Measurements from ENCODE around the gene PTGFR.

The PTGFR gene, protein sequence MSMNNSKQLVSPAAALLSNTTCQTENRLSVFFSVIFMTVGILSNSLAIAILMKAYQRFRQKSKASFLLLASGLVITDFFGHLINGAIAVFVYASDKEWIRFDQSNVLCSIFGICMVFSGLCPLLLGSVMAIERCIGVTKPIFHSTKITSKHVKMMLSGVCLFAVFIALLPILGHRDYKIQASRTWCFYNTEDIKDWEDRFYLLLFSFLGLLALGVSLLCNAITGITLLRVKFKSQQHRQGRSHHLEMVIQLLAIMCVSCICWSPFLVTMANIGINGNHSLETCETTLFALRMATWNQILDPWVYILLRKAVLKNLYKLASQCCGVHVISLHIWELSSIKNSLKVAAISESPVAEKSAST

GRCh38 chr1:78490861-78491450 is at the start of gene PTGFR:
Gene PTGFR, plus strand, starts transcription at chr1:78490974. Its CDS starts 1,770 bp downstream, at chr1:78492744.
- H3K27me3 Mint-ChIP-seq (ENCODE audit: low read depth, poor library complexity), result peaks cover 88% of the 10 kb centered on the region
- no peaks in the 10 kb centered on the region for H3K36me3 Mint-ChIP-seq (ENCODE audit: low read depth)
- peak; percentile 77 for DNase-seq
- peaks cover 15% of the 10 kb centered on the region for H3K4me1 Mint-ChIP-seq
- TF ChIP-seq, protein P1, sequence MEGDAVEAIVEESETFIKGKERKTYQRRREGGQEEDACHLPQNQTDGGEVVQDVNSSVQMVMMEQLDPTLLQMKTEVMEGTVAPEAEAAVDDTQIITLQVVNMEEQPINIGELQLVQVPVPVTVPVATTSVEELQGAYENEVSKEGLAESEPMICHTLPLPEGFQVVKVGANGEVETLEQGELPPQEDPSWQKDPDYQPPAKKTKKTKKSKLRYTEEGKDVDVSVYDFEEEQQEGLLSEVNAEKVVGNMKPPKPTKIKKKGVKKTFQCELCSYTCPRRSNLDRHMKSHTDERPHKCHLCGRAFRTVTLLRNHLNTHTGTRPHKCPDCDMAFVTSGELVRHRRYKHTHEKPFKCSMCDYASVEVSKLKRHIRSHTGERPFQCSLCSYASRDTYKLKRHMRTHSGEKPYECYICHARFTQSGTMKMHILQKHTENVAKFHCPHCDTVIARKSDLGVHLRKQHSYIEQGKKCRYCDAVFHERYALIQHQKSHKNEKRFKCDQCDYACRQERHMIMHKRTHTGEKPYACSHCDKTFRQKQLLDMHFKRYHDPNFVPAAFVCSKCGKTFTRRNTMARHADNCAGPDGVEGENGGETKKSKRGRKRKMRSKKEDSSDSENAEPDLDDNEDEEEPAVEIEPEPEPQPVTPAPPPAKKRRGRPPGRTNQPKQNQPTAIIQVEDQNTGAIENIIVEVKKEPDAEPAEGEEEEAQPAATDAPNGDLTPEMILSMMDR (IDR thresholded peaks at IDR 0.05), result no peak
- peak within 1 kb of the TSS; percentile 87 for H3K4me3 Mint-ChIP-seq
- no peak within 1 kb of the TSS for H3K27ac Mint-ChIP-seq
- peaks cover 24% of the 10 kb centered on the region for H3K9me3 Mint-ChIP-seq

DNA sequence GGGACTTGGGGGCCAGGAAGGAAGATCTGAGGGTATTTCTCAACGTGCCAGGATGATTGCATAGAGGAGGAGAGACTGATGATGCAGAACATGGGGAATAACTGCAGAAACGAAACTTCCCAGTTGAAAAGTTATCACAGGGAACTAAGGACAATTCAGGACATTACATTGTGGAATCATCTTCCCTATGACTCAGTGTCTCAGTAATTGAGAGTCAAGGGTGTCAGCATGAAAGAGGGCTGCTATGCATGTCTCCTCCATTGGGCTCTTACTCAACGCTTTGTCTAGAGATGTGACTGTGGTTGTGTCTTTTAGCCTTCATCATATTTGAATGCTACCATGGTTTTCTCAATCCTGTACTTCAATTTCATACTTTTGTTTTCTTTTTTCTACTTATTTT is 48.9 kb upstream of the PTGFR start:
- Mint-ChIP-seq H3K9me3 (no peaks in the 10 kb centered on the region), H3K27me3 (ENCODE audit: low read depth, poor library complexity) (peaks cover 8% of the 10 kb centered on the region), H3K4me1 (no peaks in the 10 kb centered on the region), H3K4me3 (no peak overlapping the region), H3K27ac (no peak overlapping the region), H3K36me3 (ENCODE audit: low read depth) (no peaks in the 10 kb centered on the region)
- TF ChIP-seq, protein P1 (IDR thresholded peaks at IDR 0.05), result no peak
- no peak for DNase-seq

- no peaks in the 10 kb centered on the region for H3K27me3 Mint-ChIP-seq (ENCODE audit: low read depth, poor library complexity)
- no peak overlapping the region for H3K27ac Mint-ChIP-seq
- no peaks in the 10 kb centered on the region for H3K4me1 Mint-ChIP-seq
- TF ChIP-seq, protein P1 (IDR thresholded peaks at IDR 0.05), result no peak
- no peak for DNase-seq
- no peaks in the 10 kb centered on the region for H3K9me3 Mint-ChIP-seq
- H3K36me3 Mint-ChIP-seq (ENCODE audit: low read depth), result no peaks in the 10 kb centered on the region
- H3K4me3 Mint-ChIP-seq, result no peak overlapping the region
Measured at GRCh38 chr1:78447086-78447485, 43.7 kb upstream of the PTGFR start.

DNA sequence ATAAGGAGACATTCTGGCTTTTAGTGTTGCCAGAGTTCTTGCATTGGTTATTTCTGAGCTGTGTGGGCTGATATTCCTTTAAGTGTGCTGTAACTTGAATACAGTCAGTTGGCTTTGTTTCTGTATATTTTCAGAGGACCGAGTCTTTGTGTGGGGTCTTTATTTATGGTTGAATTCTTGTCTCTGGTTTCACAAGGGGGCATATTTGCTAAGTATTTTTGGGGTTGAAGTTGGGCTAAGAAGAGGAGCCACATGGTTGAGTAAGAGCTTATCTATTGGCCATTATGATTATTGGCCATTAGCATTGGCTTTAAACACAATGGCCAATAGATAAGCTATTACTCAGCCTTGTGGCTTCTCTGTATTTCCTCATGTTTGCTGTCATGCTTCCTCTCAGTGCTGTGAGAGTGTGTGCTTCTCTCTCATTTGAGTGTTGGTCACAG is 26.3 kb upstream of the PTGFR start:
- Mint-ChIP-seq H3K9me3 (peaks cover 34% of the 10 kb centered on the region), H3K4me1 (no peaks in the 10 kb centered on the region), H3K27me3 (ENCODE audit: low read depth, poor library complexity) (peaks cover 8% of the 10 kb centered on the region), H3K27ac (no peak overlapping the region), H3K36me3 (ENCODE audit: low read depth) (no peaks in the 10 kb centered on the region), H3K4me3 (no peak overlapping the region)
- no peak for DNase-seq
- TF ChIP-seq, protein P1 (IDR thresholded peaks at IDR 0.05), result no peak

DNA sequence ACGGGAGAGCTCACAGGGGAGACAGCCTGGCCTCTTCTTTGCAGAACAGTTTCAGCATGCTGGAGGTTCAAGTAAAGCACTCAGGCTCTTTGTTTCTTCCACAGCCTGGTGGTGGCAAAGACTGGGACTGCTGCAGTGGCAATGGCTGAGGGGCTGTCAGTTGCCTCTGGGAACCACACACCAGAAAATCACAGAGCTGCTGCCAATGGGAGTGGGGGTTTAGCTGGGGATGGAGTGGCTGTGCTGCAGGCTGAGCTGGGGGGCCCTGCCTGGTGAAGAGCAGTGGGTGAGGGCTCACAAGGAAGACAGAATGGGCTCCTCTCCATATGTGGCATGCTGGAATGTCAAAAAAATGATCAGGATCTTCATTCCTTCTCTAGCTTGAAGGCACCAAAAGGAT is 25.6 kb upstream of the PTGFR start:
- Mint-ChIP-seq H3K4me3 (no peak overlapping the region), H3K27ac (no peak overlapping the region), H3K27me3 (ENCODE audit: low read depth, poor library complexity) (peaks cover 8% of the 10 kb centered on the region), H3K4me1 (no peaks in the 10 kb centered on the region), H3K9me3 (peaks cover 30% of the 10 kb centered on the region), H3K36me3 (ENCODE audit: low read depth) (no peaks in the 10 kb centered on the region)
- TF ChIP-seq, protein P1 (IDR thresholded peaks at IDR 0.05), result no peak
- DNase-seq, result no peak

All from nephron progenitor cell (in vitro differentiated cells).